HG02571 (cell line): ENCODE results near the gene VSIG10.
A peak's percentile ranks its signal among the peaks of the same experiment; 100 is the strongest.

Experiments used
- ATAC-seq: cut with Tn5 transposase; IDR thresholded peaks from one replicate; pipeline ENCODE4 v1.9.1; 2021; ENCODE audit warnings: mild to moderate bottlenecking, moderate library complexity; ENCODE audit not compliant: unreplicated experiment

VSIG10 gene

DNA sequence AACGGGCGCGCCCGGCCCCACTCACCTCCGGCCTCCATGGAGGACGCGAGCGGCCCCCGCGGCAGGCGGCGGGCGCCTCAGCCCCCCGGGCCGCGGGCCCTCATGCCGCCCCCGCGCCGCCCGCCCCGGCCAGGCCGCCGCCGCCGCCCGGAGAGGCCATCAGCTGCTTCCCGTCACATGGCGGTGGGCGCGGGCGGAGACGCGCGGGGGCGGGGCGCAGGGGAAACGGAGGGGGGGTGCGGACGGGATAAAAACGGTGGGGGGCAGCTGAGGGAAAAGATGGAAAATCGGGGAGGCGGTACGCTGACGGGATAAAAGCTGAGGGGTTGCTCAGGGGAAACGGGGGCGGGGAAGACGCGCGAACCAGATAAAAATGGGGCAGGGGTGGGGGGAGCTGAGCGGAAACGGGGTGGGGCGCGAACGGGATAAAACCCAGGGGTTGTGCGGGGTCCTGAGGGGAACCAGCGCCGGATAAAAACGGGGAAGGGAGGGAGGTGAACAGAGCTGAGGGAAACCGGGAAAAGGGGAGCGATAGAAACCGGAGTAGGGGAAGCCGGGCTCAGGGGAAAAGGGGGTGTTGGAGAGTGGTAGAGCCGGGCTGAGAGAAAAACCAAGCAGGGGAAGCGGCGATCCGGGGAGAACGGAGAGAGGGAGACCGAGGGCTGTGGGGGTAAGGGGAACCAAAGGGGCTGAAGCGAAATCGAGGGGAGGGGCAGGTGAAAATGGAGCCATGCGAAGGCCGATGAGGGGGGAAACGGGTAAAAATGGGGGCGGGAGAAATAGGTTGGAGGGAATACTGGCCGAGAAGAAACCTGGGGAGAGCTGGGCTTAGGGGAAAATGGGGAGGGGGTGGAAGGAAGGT is 42.6 kb downstream of the VSIG10 start, which contains the start of gene WSB2:
TSS of gene WSB2 (minus strand) at position 169 of the 862 bp plus-strand sequence. CDS start at position 38, 131 bp downstream.
- peak; percentile 37 for ATAC-seq

DNA sequence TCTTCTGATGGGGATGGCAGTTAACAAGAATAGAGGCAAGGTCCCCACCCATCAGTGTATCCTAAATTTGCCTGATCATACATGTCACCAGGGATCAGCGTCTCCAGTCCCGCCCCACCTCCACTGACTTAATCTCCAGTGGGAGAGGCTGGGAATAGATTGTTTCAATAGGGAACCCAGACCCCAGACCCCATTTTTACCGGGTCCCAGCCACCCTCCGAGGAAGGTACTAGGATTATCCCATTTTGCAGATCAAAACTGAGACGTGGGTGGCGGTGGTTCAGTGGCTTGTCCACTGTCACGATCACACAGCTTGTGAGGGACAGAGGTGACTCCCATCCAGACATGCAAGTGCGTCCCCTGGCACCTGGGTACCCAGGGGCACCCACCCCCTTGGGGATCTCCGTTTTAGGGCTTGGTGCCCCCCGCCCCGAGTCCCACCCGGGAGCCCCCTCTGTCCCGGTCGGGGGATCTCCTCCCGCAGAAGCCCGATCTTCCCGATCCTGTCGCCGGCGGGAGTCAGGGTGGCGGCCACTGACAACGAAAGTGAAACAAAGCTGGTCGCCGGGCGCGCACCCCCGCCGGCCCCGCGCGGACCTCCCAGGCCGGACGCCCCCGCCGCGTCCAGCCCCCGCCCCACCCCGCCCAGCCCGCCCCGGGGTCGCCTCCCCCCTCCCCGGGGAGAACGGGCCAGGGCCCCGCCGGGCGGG is 43.4 kb downstream of the VSIG10 start:
- ATAC-seq = peak; percentile 39

- ATAC-seq = no peak
Observed at GRCh38 chr12:118059341-118060191, 44.2 kb downstream of the VSIG10 start.

GRCh38 chr12:118058881-118059280 is 44.9 kb downstream of the VSIG10 start:
- no peak for ATAC-seq

DNA sequence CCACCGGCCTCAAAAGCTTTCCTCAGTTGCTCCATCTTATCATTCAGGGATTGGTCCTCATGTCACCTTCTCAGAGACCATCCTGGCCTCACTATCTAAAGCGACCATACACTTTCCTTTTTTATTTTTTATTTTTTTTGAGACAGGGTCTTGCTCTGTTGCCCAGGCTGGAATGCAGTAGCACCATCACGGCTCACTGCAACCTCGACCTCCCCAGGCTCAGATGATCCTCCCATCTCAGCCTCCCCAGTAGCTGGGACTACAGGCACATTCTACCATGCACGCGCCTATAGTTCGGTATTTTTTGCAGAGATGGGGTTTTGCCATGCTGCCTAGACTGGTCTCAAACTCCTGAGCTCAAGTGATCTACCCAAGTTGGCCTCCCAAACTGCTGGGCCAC is 45.6 kb downstream of the VSIG10 start:
- no peak for ATAC-seq

GRCh38 chr12:118055865-118056773 is 47.7 kb downstream of the VSIG10 start:
- no peak for ATAC-seq

DNA sequence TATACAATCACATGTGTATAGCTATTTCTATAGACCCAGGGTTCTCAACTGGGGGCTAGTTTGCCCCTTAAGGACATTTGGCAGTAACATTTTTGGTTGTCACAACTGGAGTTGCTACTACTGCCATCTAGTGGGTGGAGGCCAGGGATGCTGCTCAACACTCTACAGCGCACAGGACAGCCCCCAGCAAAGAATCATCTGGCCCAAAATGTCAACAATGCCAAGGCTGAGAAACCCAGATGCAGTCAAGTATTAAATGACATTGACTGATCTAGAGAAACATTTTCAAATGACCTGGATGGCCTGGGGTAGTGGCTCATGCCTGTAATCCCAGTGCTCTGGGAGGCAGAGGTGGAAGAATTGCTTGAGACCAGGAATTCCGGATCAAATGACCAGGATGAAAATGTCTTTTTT is 48.7 kb downstream of the VSIG10 start:
- ATAC-seq = no peak

DNA sequence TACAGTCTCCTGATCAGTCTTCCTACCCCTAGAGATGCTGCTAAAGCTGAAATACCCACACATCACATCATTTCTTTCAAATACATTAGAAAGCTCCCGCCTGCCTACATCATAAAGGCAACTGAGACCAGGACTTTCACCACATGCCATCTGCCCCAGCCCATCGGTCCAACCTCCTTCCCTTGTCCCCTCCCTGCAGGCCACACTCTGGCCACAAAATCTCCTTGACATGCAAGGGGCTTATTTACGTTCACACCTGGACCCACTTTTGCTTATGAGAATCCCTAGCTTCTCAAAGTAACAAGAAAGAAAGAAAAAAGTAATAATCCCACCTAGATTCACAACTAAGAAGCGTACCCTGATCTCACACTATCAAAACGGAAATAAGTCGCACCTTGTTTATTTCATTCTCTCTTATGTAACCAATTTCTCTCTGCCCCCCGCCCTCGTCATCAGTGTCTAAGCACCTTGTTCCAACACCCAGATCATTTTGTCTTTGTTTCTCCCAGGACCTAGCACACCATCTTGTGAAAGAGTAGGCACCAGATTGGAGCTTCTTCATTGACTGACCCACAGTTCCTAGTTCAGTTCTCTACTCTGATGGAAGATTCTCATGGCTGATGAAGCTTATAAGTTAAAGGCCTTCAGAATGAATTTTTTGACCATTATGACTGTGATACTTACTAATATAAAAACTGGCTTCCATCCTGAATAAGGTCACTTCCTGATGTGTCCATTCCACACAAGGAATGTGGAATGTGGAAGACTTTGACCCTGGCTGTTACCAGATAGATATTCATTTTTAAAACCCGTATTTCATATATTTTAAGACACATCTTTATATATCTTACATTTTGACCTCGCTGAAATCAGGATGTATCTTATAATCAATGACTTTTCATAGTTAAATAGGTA is 50.5 kb downstream of the VSIG10 start:
- no peak for ATAC-seq

- ATAC-seq = no peak
Observed at GRCh38 chr12:118052324-118053070, 51.3 kb downstream of the VSIG10 start.

- no peak for ATAC-seq
Observed at GRCh38 chr12:118050972-118051910, 52.6 kb downstream of the VSIG10 start.

- no peak for ATAC-seq
Observed at GRCh38 chr12:118046430-118046829, 57.4 kb downstream of the VSIG10 start.

GRCh38 chr12:118044577-118044976 is 59.2 kb downstream of the VSIG10 start:
- no peak for ATAC-seq

- ATAC-seq = no peak
Observed at GRCh38 chr12:118044075-118044474, 59.7 kb downstream of the VSIG10 start.

DNA sequence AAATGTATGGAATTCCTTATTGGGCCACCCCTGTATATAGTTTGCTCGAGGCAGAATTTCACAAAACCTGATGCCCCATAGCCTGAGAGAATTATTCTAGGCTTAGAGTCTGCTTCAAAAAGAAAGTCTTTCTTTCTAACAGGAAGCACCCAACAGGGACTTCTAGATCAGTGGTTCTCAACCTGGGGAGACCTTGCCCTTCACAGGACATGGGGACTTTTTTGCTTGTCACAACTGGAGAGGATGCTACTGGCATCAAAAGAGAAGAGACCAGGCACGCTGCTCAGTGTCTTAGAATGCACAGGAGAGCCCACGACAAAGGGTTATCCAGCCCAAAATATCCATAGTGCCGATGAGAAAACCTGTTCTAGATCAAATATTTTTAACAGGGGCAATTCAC is 61.7 kb downstream of the VSIG10 start:
- no peak for ATAC-seq

- no peak for ATAC-seq
Observed at GRCh38 chr12:118038137-118038536, 65.7 kb downstream of the VSIG10 start.

- no peak for ATAC-seq
Observed at GRCh38 chr12:118036672-118037411, 67.0 kb downstream of the VSIG10 start.
